Smooth muscle cell (in vitro differentiated cells): ENCODE measurements around the gene TTC23L. TPM values are rescaled to one million over a fixed set of nuclear protein-coding genes. Genes with fewer than 3 reads are reported as not detected.

Experiments
- DNase-seq: peaks from one replicate; lab custom pipeline; 2025; ENCODE audit not compliant: unreplicated experiment; lab: John Stamatoyannopoulos, UW
- H2AFZ ChIP-seq: fragments of 200-600 bp; sonication (generic); 2 replicates; pipeline ENCODE4 v1.6.0; 2016; ENCODE audit warnings: antibody characterized with exemption, low read depth, mild to moderate bottlenecking
- H3F3A ChIP-seq: fragments of 200-600 bp; sonication (generic); 2 replicates; pipeline ENCODE4 v1.6.0; 2017; ENCODE audit warnings: antibody characterized with exemption, low read depth
- H3K27ac ChIP-seq: fragments of 200-600 bp; sonication (generic); 2 replicates; pipeline ENCODE4 v1.5.1; 2016; ENCODE audit warnings: low read depth, mild to moderate bottlenecking
- H3K27me3 ChIP-seq: fragments of 200-600 bp; sonication (generic); 2 replicates; pipeline ENCODE4 v1.6.1; 2016; ENCODE audit warnings: low read depth, mild to moderate bottlenecking
- H3K36me3 ChIP-seq: fragments of 200-600 bp; sonication (generic); 2 replicates; pipeline ENCODE4 v1.5.1; 2016; ENCODE audit warnings: low read depth
- H3K4me1 ChIP-seq: fragments of 200-600 bp; sonication (generic); 2 replicates; pipeline ENCODE4 v1.5.1; 2016; ENCODE audit warnings: low read depth
- H3K4me2 ChIP-seq: fragments of 200-600 bp; sonication (generic); 2 replicates; pipeline ENCODE4 v1.6.0; 2016; ENCODE audit warnings: mild to moderate bottlenecking
- H3K4me3 ChIP-seq: fragments of 200-600 bp; sonication (generic); 2 replicates; pipeline ENCODE4 v1.5.1; 2016; ENCODE audit warnings: mild to moderate bottlenecking
- H3K79me2 ChIP-seq: fragments of 200-600 bp; sonication (generic); 2 replicates; pipeline ENCODE4 v1.6.0; 2016; ENCODE audit warnings: low read depth, mild to moderate bottlenecking
- H3K9ac ChIP-seq: fragments of 200-600 bp; sonication (generic); 2 replicates; pipeline ENCODE4 v1.6.0; 2016; ENCODE audit warnings: low read depth
- H3K9me3 ChIP-seq: fragments of 200-600 bp; sonication (generic); replicated peaks from 2 replicates; pipeline ENCODE4 v1.5.1; 2016; ENCODE audit warnings: low read depth
- H4K20me1 ChIP-seq: fragments of 200-600 bp; sonication (generic); 2 replicates; pipeline ENCODE4 v1.6.0; 2016; ENCODE audit warnings: low read depth
- CTCF ChIP-seq: fragments of 200-600 bp; sonication (generic); IDR thresholded peaks from 2 replicates; pipeline ENCODE4 v1.5.1; 2017; ENCODE audit warnings: borderline replicate concordance, mild to moderate bottlenecking, antibody characterized with exemption; ENCODE audit not compliant: insufficient read depth, poor library complexity, severe bottlenecking
- WGBS: methylation state at CpG from one replicate; pipeline ENCODE4 v1.1.7; 2016; ENCODE audit warnings: low lambda C conversion rate; 5-methylcytosine and 5-hydroxymethylcytosine counted together
- polyA plus RNA-seq: library from polyadenylated mRNA; unstranded; fragments of >200 nt; fragmentation: Nextera tagmentation; extraction: Ambion mirVana; gene quantifications from 2 replicates; pipeline ENCODE4 v1.2.1, GENCODE V29; 2016
- total RNA-seq: library from RNA; depleted of rRNA; stranded (reverse); fragments of >200 nt; gene quantifications from 2 replicates; pipeline ENCODE4 v1.2.3, GENCODE V29; 2014

The TTC23L gene
- total and polyA plus RNA-seq, 2 experiments from 2014 or later = 0.04 to 0.08 TPM

GRCh38 chr5:34914671-34915138 is 75.7 kb downstream of the TTC23L start:
- H3K79me2 ChIP-seq = peaks cover 65% of the 10 kb centered on the region
- peak overlapping the region; percentile 98 for H3K4me2 ChIP-seq
- H3K36me3 ChIP-seq = peaks cover 14% of the 10 kb centered on the region
- H3K27me3 ChIP-seq = no peaks in the 10 kb centered on the region
- WGBS = 2% methylated on average over 20 of the region's 20 CpGs
- H3F3A ChIP-seq = no peaks in the 10 kb centered on the region
- H3K9me3 ChIP-seq = no peaks in the 10 kb centered on the region
- H3K4me1 ChIP-seq = peaks cover 21% of the 10 kb centered on the region
- no peak for TF ChIP-seq CTCF
- H3K27ac ChIP-seq = peak overlapping the region; percentile 78
- no peak for DNase-seq
- H4K20me1 ChIP-seq = no peaks in the 10 kb centered on the region
- peak overlapping the region; percentile 85 for H3K9ac ChIP-seq
- peak overlapping the region; percentile 98 for H3K4me3 ChIP-seq
- H2AFZ ChIP-seq = peak overlapping the region; percentile 28

GRCh38 chr5:34915139-34915855 is 76.3 kb downstream of the TTC23L start, which contains the start of the genes BRIX1 and RAD1:
BRIX1 (plus strand) TSS chr5:34915711; CDS start chr5:34915739, 28 bp downstream.
RAD1 (minus strand) TSS chr5:34915504; CDS start chr5:34914892, 612 bp downstream.
- Histone ChIP-seq H3K4me1 (peaks cover 21% of the 10 kb centered on the region), H4K20me1 (no peaks in the 10 kb centered on the region), H3K9ac (peak within 1 kb of the TSS; percentile 85), H3K27me3 (no peaks in the 10 kb centered on the region), H2AFZ (peak within 1 kb of the TSS; percentile 88), H3F3A (no peaks in the 10 kb centered on the region), H3K9me3 (no peaks in the 10 kb centered on the region), H3K4me3 (peak within 1 kb of the TSS; percentile 98), H3K79me2 (peaks cover 71% of the 10 kb centered on the region), H3K27ac (peak within 1 kb of the TSS; percentile 78), H3K4me2 (peak within 1 kb of the TSS; percentile 98), H3K36me3 (peaks cover 14% of the 10 kb centered on the region)
- no peak for TF ChIP-seq CTCF
- DNase-seq = peak; percentile 88
- under 1% methylated on average over 67 of the region's 67 CpGs for WGBS

GRCh38 chr5:34915856-34916192 is 76.9 kb downstream of the TTC23L start:
- H3K9me3 ChIP-seq = no peaks in the 10 kb centered on the region
- H3F3A ChIP-seq = no peaks in the 10 kb centered on the region
- H3K4me2 ChIP-seq = peak overlapping the region; percentile 98
- peaks cover 72% of the 10 kb centered on the region for H3K79me2 ChIP-seq
- no peaks in the 10 kb centered on the region for H3K27me3 ChIP-seq
- peak overlapping the region; percentile 85 for H3K9ac ChIP-seq
- peak overlapping the region; percentile 78 for H3K27ac ChIP-seq
- H3K4me3 ChIP-seq = peak overlapping the region; percentile 98
- peak overlapping the region; percentile 88 for H2AFZ ChIP-seq
- WGBS = under 1% methylated on average over 20 of the region's 20 CpGs
- no peaks in the 10 kb centered on the region for H4K20me1 ChIP-seq
- no peak for DNase-seq
- H3K36me3 ChIP-seq = peaks cover 13% of the 10 kb centered on the region
- H3K4me1 ChIP-seq = peaks cover 21% of the 10 kb centered on the region
- no peak for TF ChIP-seq CTCF
